Measurements from ENCODE around the gene MSRB1.
"Not testable (repeated sequence)": the region's sequence is repeated elsewhere in the genome, so short reads cannot be mapped to it uniquely, and the experiment has no call there.

MSRB1 gene

GRCh38 chr16:1957434-1958142 lies 14.6 kb upstream of the MSRB1 start:
- peaks cover 24% of the 10 kb centered on the region for H3F3A ChIP-seq (ENCODE audit: insufficient read depth)
- H2AFZ ChIP-seq (ENCODE audit: low read depth, low read length, severe bottlenecking); H3K36me3 ChIP-seq (ENCODE audit: low read length); H3K27ac ChIP-seq (ENCODE audit: low read depth, low read length); H3K9me2 ChIP-seq (replicated peaks; ENCODE audit: insufficient read depth, low read length); H3K79me2 ChIP-seq (ENCODE audit: insufficient read depth, low read length); H4K20me1 ChIP-seq (ENCODE audit: low read depth, low read length); H3K4me2 ChIP-seq (ENCODE audit: low read depth, low read length, poor library complexity, severe bottlenecking); H3K9ac ChIP-seq (ENCODE audit: low read length); H3K27me3 ChIP-seq (ENCODE audit: low read length); H3K9me3 ChIP-seq (ENCODE audit: insufficient read depth, low read length); H3K4me3 ChIP-seq (ENCODE audit: insufficient read depth, low read length, poor library complexity, severe bottlenecking): not testable (repeated sequence)

DNA sequence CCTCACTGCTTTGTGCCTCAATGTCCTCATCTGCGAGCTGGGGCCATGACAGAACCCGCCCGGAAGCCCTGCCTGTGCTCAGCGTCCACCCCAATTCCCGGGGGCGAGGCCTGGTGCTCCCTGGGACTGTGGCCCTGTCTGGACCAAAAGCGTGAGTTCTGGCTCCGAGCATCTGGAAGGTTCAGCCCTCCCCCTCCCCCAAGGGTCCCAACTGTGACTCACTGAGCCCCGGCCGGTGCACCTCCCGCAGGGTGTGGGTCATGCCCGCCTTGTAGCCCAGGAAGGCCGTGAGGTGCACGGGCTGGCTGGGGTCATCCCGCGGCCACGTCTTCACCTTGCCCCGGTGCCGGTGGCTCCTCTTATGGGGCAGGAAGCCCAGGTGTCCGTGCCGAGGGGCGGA lies 10.7 kb upstream of the MSRB1 start:
- Histone ChIP-seq H3K79me2 (ENCODE audit: insufficient read depth, low read length) (no peaks in the 10 kb centered on the region), H3F3A (ENCODE audit: insufficient read depth) (no peaks in the 10 kb centered on the region), H3K27me3 (ENCODE audit: low read length) (no peaks in the 10 kb centered on the region), H3K4me2 (ENCODE audit: low read depth, low read length, poor library complexity, severe bottlenecking) (no peak overlapping the region), H2AFZ (ENCODE audit: low read depth, low read length, severe bottlenecking) (no peak overlapping the region), H3K4me3 (ENCODE audit: insufficient read depth, low read length, poor library complexity, severe bottlenecking) (no peak overlapping the region), H3K9me3 (ENCODE audit: insufficient read depth, low read length) (no peaks in the 10 kb centered on the region), H3K9me2 (replicated peaks; ENCODE audit: insufficient read depth, low read length) (no peaks in the 10 kb centered on the region), H3K27ac (ENCODE audit: low read depth, low read length) (no peak overlapping the region), H3K36me3 (ENCODE audit: low read length) (no peaks in the 10 kb centered on the region), H3K9ac (ENCODE audit: low read length) (no peak overlapping the region), H4K20me1 (ENCODE audit: low read depth, low read length) (no peaks in the 10 kb centered on the region)
- no peak for TF ChIP-seq EZH2phosphoT487 (conservative IDR thresholded peaks at IDR 0.05; ENCODE audit: low read length)
- no peak for TF ChIP-seq CTCF (IDR thresholded peaks at IDR 0.05; ENCODE audit: insufficient read depth, low read length, poor library complexity, severe bottlenecking)

GRCh38 chr16:1950559-1950958 lies 7.6 kb upstream of the MSRB1 start:
- Histone ChIP-seq H3K27me3 (ENCODE audit: low read length) (no peaks in the 10 kb centered on the region), H3K4me2 (ENCODE audit: low read depth, low read length, poor library complexity, severe bottlenecking) (no peak overlapping the region), H3K9me2 (replicated peaks; ENCODE audit: insufficient read depth, low read length) (no peaks in the 10 kb centered on the region), H3F3A (ENCODE audit: insufficient read depth) (no peaks in the 10 kb centered on the region), H3K9ac (ENCODE audit: low read length) (no peak overlapping the region), H3K27ac (ENCODE audit: low read depth, low read length) (no peak overlapping the region), H4K20me1 (ENCODE audit: low read depth, low read length) (no peaks in the 10 kb centered on the region), H3K36me3 (ENCODE audit: low read length) (no peaks in the 10 kb centered on the region), H3K79me2 (ENCODE audit: insufficient read depth, low read length) (no peaks in the 10 kb centered on the region), H2AFZ (ENCODE audit: low read depth, low read length, severe bottlenecking) (no peak overlapping the region), H3K4me3 (ENCODE audit: insufficient read depth, low read length, poor library complexity, severe bottlenecking) (no peak overlapping the region), H3K9me3 (ENCODE audit: insufficient read depth, low read length) (no peaks in the 10 kb centered on the region)
- TF ChIP-seq EZH2phosphoT487 (conservative IDR thresholded peaks at IDR 0.05; ENCODE audit: low read length): no peak
- TF ChIP-seq CTCF (IDR thresholded peaks at IDR 0.05; ENCODE audit: insufficient read depth, low read length, poor library complexity, severe bottlenecking): no peak

- Histone ChIP-seq H3K9ac (ENCODE audit: low read length) (no peak overlapping the region), H3K4me2 (ENCODE audit: low read depth, low read length, poor library complexity, severe bottlenecking) (no peak overlapping the region), H3K27ac (ENCODE audit: low read depth, low read length) (no peak overlapping the region), H3F3A (ENCODE audit: insufficient read depth) (no peaks in the 10 kb centered on the region), H3K27me3 (ENCODE audit: low read length) (no peaks in the 10 kb centered on the region), H2AFZ (ENCODE audit: low read depth, low read length, severe bottlenecking) (no peak overlapping the region), H3K4me3 (ENCODE audit: insufficient read depth, low read length, poor library complexity, severe bottlenecking) (no peak overlapping the region), H3K36me3 (ENCODE audit: low read length) (no peaks in the 10 kb centered on the region), H3K79me2 (ENCODE audit: insufficient read depth, low read length) (no peaks in the 10 kb centered on the region), H3K9me3 (ENCODE audit: insufficient read depth, low read length) (no peaks in the 10 kb centered on the region), H4K20me1 (ENCODE audit: low read depth, low read length) (no peaks in the 10 kb centered on the region), H3K9me2 (replicated peaks; ENCODE audit: insufficient read depth, low read length) (no peaks in the 10 kb centered on the region)
- no peak for TF ChIP-seq CTCF (IDR thresholded peaks at IDR 0.05; ENCODE audit: insufficient read depth, low read length, poor library complexity, severe bottlenecking)
- TF ChIP-seq EZH2phosphoT487 (conservative IDR thresholded peaks at IDR 0.05; ENCODE audit: low read length): no peak
Observed at GRCh38 chr16:1950047-1950446, 7.0 kb upstream of the MSRB1 start.
